ENCODE data around the gene UCP3.

UCP3 gene

DNA sequence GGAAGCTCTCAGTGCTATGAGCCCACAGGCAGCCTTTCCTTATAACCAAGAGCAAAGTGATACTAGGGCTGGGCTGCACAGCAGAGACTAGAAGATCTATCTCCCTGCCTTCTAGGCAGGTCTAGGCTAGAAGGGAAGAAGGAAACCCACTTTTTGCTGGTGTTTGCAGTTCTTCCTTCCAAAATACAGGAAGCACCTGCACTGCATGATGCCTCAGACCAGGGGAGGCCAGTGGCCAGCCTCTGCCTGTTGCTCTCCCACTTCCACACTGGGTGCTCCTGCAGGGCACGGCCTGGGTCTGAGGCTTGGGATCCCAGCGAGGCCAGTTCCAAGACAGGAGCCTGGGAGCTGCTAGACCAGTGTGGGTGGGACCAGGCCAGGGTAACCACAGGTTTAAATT is 6.0 kb upstream of the UCP3 start:
- TF ChIP-seq TCF12 (IDR thresholded peaks at IDR 0.05; ENCODE audit: low read depth) (no peak), ZBTB7A (IDR thresholded peaks at IDR 0.05; ENCODE audit: low read depth) (no peak), TAF1 (IDR thresholded peaks at IDR 0.05; ENCODE audit: low read depth) (no peak), EGR1 (IDR thresholded peaks at IDR 0.05) (no peak), RAD21 (IDR thresholded peaks at IDR 0.05; ENCODE audit: low read depth) (no peak), CREB1 (IDR thresholded peaks at IDR 0.05; ENCODE audit: low read depth) (no peak), EP300 (IDR thresholded peaks at IDR 0.05; ENCODE audit: borderline replicate concordance) (no peak), YY1 (IDR thresholded peaks at IDR 0.05; ENCODE audit: low read depth) (no peak), FOXM1 (IDR thresholded peaks at IDR 0.05; ENCODE audit: borderline replicate concordance, low read depth) (no peak), NFIC (IDR thresholded peaks at IDR 0.05) (no peak), CEBPB (IDR thresholded peaks at IDR 0.05) (no peak), TEAD4 (IDR thresholded peaks at IDR 0.05) (no peak)
- TF ChIP-seq, protein P1, sequence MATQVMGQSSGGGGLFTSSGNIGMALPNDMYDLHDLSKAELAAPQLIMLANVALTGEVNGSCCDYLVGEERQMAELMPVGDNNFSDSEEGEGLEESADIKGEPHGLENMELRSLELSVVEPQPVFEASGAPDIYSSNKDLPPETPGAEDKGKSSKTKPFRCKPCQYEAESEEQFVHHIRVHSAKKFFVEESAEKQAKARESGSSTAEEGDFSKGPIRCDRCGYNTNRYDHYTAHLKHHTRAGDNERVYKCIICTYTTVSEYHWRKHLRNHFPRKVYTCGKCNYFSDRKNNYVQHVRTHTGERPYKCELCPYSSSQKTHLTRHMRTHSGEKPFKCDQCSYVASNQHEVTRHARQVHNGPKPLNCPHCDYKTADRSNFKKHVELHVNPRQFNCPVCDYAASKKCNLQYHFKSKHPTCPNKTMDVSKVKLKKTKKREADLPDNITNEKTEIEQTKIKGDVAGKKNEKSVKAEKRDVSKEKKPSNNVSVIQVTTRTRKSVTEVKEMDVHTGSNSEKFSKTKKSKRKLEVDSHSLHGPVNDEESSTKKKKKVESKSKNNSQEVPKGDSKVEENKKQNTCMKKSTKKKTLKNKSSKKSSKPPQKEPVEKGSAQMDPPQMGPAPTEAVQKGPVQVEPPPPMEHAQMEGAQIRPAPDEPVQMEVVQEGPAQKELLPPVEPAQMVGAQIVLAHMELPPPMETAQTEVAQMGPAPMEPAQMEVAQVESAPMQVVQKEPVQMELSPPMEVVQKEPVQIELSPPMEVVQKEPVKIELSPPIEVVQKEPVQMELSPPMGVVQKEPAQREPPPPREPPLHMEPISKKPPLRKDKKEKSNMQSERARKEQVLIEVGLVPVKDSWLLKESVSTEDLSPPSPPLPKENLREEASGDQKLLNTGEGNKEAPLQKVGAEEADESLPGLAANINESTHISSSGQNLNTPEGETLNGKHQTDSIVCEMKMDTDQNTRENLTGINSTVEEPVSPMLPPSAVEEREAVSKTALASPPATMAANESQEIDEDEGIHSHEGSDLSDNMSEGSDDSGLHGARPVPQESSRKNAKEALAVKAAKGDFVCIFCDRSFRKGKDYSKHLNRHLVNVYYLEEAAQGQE (IDR thresholded peaks at IDR 0.05; ENCODE audit: low read depth) = no peak
- TF ChIP-seq, protein P2, sequence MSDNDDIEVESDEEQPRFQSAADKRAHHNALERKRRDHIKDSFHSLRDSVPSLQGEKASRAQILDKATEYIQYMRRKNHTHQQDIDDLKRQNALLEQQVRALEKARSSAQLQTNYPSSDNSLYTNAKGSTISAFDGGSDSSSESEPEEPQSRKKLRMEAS (IDR thresholded peaks at IDR 0.05) = no peak
- TF ChIP-seq, protein P3, sequence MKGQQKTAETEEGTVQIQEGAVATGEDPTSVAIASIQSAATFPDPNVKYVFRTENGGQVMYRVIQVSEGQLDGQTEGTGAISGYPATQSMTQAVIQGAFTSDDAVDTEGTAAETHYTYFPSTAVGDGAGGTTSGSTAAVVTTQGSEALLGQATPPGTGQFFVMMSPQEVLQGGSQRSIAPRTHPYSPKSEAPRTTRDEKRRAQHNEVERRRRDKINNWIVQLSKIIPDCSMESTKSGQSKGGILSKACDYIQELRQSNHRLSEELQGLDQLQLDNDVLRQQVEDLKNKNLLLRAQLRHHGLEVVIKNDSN (IDR thresholded peaks at IDR 0.05) = no peak

DNA sequence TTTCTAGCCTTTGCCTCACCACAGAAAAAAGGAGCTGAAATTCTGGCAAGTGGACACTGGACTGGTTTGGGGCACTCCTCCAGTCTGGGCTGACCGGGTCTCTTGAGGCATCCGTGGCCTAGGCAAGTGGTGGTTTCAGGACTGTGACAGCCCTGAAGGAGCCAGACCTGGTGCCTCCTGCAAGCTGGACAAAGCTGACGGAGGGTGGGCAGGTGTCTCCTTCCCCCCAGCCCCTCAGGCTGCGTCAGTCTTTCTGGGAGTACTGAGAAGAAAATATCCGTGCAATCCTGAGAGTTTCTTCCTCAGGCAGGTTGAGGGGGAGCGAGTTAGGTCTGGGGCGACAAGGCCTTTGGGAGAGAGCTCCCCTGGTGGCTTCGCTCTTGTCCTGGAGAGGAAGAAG is 4.3 kb upstream of the UCP3 start:
- TF ChIP-seq CEBPB (IDR thresholded peaks at IDR 0.05) = no peak
- no peak for TF ChIP-seq TCF12 (IDR thresholded peaks at IDR 0.05; ENCODE audit: low read depth)
- TF ChIP-seq, protein P3 (IDR thresholded peaks at IDR 0.05) = no peak
- TF ChIP-seq, protein P1 (IDR thresholded peaks at IDR 0.05; ENCODE audit: low read depth) = no peak
- no peak for TF ChIP-seq TAF1 (IDR thresholded peaks at IDR 0.05; ENCODE audit: low read depth)
- TF ChIP-seq EGR1 (IDR thresholded peaks at IDR 0.05) = no peak
- no peak for TF ChIP-seq TEAD4 (IDR thresholded peaks at IDR 0.05)
- TF ChIP-seq NFIC (IDR thresholded peaks at IDR 0.05) = no peak
- TF ChIP-seq EP300 (IDR thresholded peaks at IDR 0.05; ENCODE audit: borderline replicate concordance) = no peak
- no peak for TF ChIP-seq ZBTB7A (IDR thresholded peaks at IDR 0.05; ENCODE audit: low read depth)
- no peak for TF ChIP-seq FOXM1 (IDR thresholded peaks at IDR 0.05; ENCODE audit: borderline replicate concordance, low read depth)
- TF ChIP-seq, protein P2 (IDR thresholded peaks at IDR 0.05) = no peak
- TF ChIP-seq CREB1 (IDR thresholded peaks at IDR 0.05; ENCODE audit: low read depth) = no peak
- no peak for TF ChIP-seq YY1 (IDR thresholded peaks at IDR 0.05; ENCODE audit: low read depth)

DNA sequence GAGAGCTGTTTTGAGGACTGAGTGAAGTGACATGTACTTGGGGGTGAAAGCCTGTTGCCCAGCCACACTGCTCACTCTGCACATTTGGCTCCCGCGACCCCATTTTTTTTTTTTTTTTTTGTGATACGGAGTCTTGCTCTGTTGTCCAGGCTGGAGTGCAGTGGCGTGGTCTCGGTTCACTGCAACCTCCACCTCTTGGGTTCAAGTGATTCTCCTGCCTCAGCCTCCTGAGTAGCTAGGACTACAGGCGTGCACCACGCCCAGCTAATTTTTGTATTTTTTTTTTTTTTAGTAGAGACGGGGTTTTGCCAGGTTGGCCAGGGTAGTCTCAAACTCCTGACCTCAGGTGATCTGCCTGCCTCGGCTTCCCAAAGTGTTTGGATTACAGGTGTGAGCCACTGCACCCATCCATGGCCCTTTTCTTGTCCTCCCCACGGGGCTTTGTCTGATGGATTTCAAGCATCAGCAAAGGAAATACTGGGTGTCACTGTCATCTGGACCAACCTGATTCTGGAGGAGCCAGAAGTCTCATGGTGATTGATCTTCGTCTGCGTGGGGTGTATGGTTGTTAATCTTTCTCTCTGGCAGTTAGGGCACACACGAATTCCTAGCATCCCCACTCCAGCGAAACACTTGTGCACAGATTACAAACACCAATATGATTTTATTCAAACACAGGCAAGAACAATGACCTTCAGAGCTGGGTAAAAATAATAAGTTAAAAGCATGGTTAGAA is 3.4 kb upstream of the UCP3 start:
- no peak for TF ChIP-seq TCF12 (IDR thresholded peaks at IDR 0.05; ENCODE audit: low read depth)
- no peak for TF ChIP-seq CEBPB (IDR thresholded peaks at IDR 0.05)
- TF ChIP-seq FOXM1 (IDR thresholded peaks at IDR 0.05; ENCODE audit: borderline replicate concordance, low read depth) = no peak
- TF ChIP-seq TEAD4 (IDR thresholded peaks at IDR 0.05) = no peak
- no peak for TF ChIP-seq EP300 (IDR thresholded peaks at IDR 0.05; ENCODE audit: borderline replicate concordance)
- TF ChIP-seq, protein P2 (IDR thresholded peaks at IDR 0.05) = no peak
- TF ChIP-seq, protein P1 (IDR thresholded peaks at IDR 0.05; ENCODE audit: low read depth) = no peak
- TF ChIP-seq YY1 (IDR thresholded peaks at IDR 0.05; ENCODE audit: low read depth) = no peak
- TF ChIP-seq RAD21 (IDR thresholded peaks at IDR 0.05; ENCODE audit: low read depth) = no peak
- TF ChIP-seq ZBTB7A (IDR thresholded peaks at IDR 0.05; ENCODE audit: low read depth) = no peak
- no peak for TF ChIP-seq NFIC (IDR thresholded peaks at IDR 0.05)
